HepG2 (cell line): Measurements from ENCODE around the gene C2. TPM values are rescaled to one million over a fixed set of nuclear protein-coding genes. Genes with fewer than 3 reads are reported as not detected.
A peak's percentile ranks its signal among the peaks of the same experiment; 100 is the strongest.

Experiments used
- ARID2 ChIP-seq: sonication (generic); formaldehyde crosslinking; IDR thresholded peaks from 2 replicates; pipeline ENCODE4 v1.8.1; 2022; ENCODE audit warnings: mild to moderate bottlenecking, missing genetic modification reagents, borderline replicate concordance
- ATRX ChIP-seq: sonication (generic); formaldehyde crosslinking; IDR thresholded peaks from 2 replicates; pipeline ENCODE4 v1.4.0; 2020; ENCODE audit warnings: missing genetic modification reagents, borderline replicate concordance
- CEBPZ ChIP-seq: IDR thresholded peaks from 2 replicates; pipeline ENCODE4 v1.6.1; 2012; ENCODE audit warnings: low read length, improper control_type of control experiment
- CHCHD3 ChIP-seq: sonication (generic); formaldehyde crosslinking; IDR thresholded peaks from 2 replicates; pipeline ENCODE4 v1.8.0; 2022; ENCODE audit warnings: mild to moderate bottlenecking, missing genetic modification reagents, moderate library complexity
- DRAP1 ChIP-seq: IDR thresholded peaks from 2 replicates; pipeline ENCODE4 v1.6.1; 2016; ENCODE audit warnings: missing genetic modification reagents, missing compliant biosample characterization
- ELF4 ChIP-seq: sonication (generic); formaldehyde crosslinking; IDR thresholded peaks from 2 replicates; pipeline ENCODE4 v1.5.0; 2020; ENCODE audit warnings: missing genetic modification reagents, mild to moderate bottlenecking, moderate library complexity, borderline replicate concordance
- EZH2 ChIP-seq: conservative IDR thresholded peaks from 2 replicates; pipeline ENCODE4 v1.6.1; 2012; ENCODE audit warnings: mild to moderate bottlenecking, low read depth, low read length, moderate library complexity
- GZF1 ChIP-seq: sonication (generic); formaldehyde crosslinking; IDR thresholded peaks from 2 replicates; pipeline ENCODE4 v1.5.1; 2020; ENCODE audit warnings: mild to moderate bottlenecking, missing genetic modification reagents
- HOXA5 ChIP-seq: sonication (generic); formaldehyde crosslinking; IDR thresholded peaks from 2 replicates; pipeline ENCODE4 v1.4.0; 2020; ENCODE audit warnings: missing genetic modification reagents
- NFE2L2 ChIP-seq: fragments of 150-350 bp; IDR thresholded peaks from 2 replicates; pipeline ENCODE4 v1.6.1; 2014; ENCODE audit warnings: low read length
- NR2F6 ChIP-seq, 2 experiments: IDR thresholded peaks; 2 replicates each; pipeline ENCODE4 v1.6.1; 2016; ENCODE audit warnings: antibody characterized with exemption in 1 of 2, mild to moderate bottlenecking in 1 of 2
- PPARG ChIP-seq: conservative IDR thresholded peaks from 2 replicates; pipeline ENCODE4 v1.6.1; 2016; ENCODE audit warnings: missing biosample characterization, missing genetic modification reagents
- RAD51 ChIP-seq: fragments of 450-650 bp; IDR thresholded peaks from 2 replicates; pipeline ENCODE4 v1.6.1; 2016; ENCODE audit warnings: borderline replicate concordance
- ZBTB20 ChIP-seq: sonication (generic); formaldehyde crosslinking; IDR thresholded peaks from 2 replicates; pipeline ENCODE4 v1.8.1; 2023; ENCODE audit warnings: missing genetic modification reagents, low read depth, mild to moderate bottlenecking, borderline replicate concordance
- ZBTB25 ChIP-seq: IDR thresholded peaks from 2 replicates; pipeline ENCODE4 v1.6.1; 2018; ENCODE audit warnings: missing genetic modification reagents
- ZEB1 ChIP-seq: IDR thresholded peaks from 2 replicates; pipeline ENCODE4 v1.6.1; 2012; ENCODE audit warnings: mild to moderate bottlenecking, low read depth, inconsistent platforms; ENCODE audit not compliant: insufficient replicate concordance
- ZNF496 ChIP-seq: sonication (generic); formaldehyde crosslinking; IDR thresholded peaks from 2 replicates; pipeline ENCODE4 v1.8.1; 2023; ENCODE audit warnings: mild to moderate bottlenecking, moderate library complexity, missing genetic modification reagents; ENCODE audit not compliant: insufficient replicate concordance
- ZNF704 ChIP-seq: sonication (generic); formaldehyde crosslinking; IDR thresholded peaks from 2 replicates; pipeline ENCODE4 v1.8.1; 2023; ENCODE audit warnings: mild to moderate bottlenecking, inconsistent platforms, moderate library complexity, missing genetic modification reagents, borderline replicate concordance
- ZNF790 ChIP-seq: sonication (generic); formaldehyde crosslinking; IDR thresholded peaks from 2 replicates; pipeline ENCODE4 v1.8.0; 2022; ENCODE audit warnings: missing genetic modification reagents, mild to moderate bottlenecking, borderline replicate concordance
- polyA plus RNA-seq, 8 experiments: library from polyadenylated mRNA; depleted of rRNA in 3 of 8; stranded (reverse) in 7 of 8; unstranded in 1 of 8; fragments of >200 nt; fragmentation: Illumina TruSeq in 4 of 8; extraction: Trizol in 4 of 8; gene quantifications; 2 replicates each; pipeline versions ENCODE4 v1.2.1 to v1.2.3, GENCODE V29; 2011 to 2016; ENCODE audit warnings: low read depth in 4 of 8, missing spikeins in 1 of 8, mixed read lengths in 1 of 8; ENCODE audit not compliant: insufficient read depth in 1 of 8
- total RNA-seq, 5 experiments: library from RNA; depleted of rRNA; stranded (reverse); fragments of >200 nt; fragmentation: Illumina TruSeq; extraction: Trizol; gene quantifications; 2 replicates each; pipeline ENCODE4 v1.2.3, GENCODE V29; 2016; ENCODE audit warnings: low read depth in 1 of 5
- TF ChIP-seq, protein P1 (sequence below): conservative IDR thresholded peaks from 2 replicates; pipeline ENCODE4 v1.6.1; 2018; ENCODE audit warnings: missing genetic modification reagents

The C2 gene
- total and polyA plus RNA-seq, 2 of the 13 experiments (the other 11 are each of a cell fraction or from before 2014, with no cell fraction given), result 165 to 307 TPM

- no peak for TF ChIP-seq RAD51
- no peak for TF ChIP-seq ARID2 (CRISPR knock-in tag)
- TF ChIP-seq DRAP1 (CRISPR knock-in tag), result peak; percentile 96
- peak; percentile 26; the same call in 1 of the 2 replicates for TF ChIP-seq PPARG (CRISPR knock-in tag)
- TF ChIP-seq ZNF704, result peak; percentile 90; the same call in 1 of the 2 replicates
- TF ChIP-seq, protein P1, sequence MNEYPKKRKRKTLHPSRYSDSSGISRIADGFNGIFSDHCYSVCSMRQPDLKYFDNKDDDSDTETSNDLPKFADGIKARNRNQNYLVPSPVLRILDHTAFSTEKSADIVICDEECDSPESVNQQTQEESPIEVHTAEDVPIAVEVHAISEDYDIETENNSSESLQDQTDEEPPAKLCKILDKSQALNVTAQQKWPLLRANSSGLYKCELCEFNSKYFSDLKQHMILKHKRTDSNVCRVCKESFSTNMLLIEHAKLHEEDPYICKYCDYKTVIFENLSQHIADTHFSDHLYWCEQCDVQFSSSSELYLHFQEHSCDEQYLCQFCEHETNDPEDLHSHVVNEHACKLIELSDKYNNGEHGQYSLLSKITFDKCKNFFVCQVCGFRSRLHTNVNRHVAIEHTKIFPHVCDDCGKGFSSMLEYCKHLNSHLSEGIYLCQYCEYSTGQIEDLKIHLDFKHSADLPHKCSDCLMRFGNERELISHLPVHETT (CRISPR knock-in tag), result peak; percentile 97
- TF ChIP-seq GZF1 (CRISPR knock-in tag), result no peak; the same call in 1 of the 2 replicates
- TF ChIP-seq CHCHD3 (CRISPR knock-in tag), result no peak
- TF ChIP-seq ZNF496 (CRISPR knock-in tag), result no peak
- no peak for TF ChIP-seq CEBPZ
- peak; percentile 97 for TF ChIP-seq ZBTB25 (CRISPR knock-in tag)
- peak; percentile 93 for TF ChIP-seq ZNF790 (CRISPR knock-in tag)
- TF ChIP-seq ZBTB20, result peak; percentile 50; the same call in 1 of the 2 replicates
- no peak for TF ChIP-seq NFE2L2
- peak; percentile 80 for TF ChIP-seq ZEB1
- TF ChIP-seq HOXA5 (CRISPR knock-in tag), result peak; percentile 95
- no peak for TF ChIP-seq ATRX
- TF ChIP-seq EZH2, result no peak
- peak; percentile 100 for TF ChIP-seq ELF4 (CRISPR knock-in tag)
- peak; percentile 100 for TF ChIP-seq NR2F6 (IDR thresholded peaks at IDR 0.05)
- TF ChIP-seq NR2F6 (CRISPR knock-in tag; IDR thresholded peaks at IDR 0.05), result peak; percentile 98
Observed at GRCh38 chr6:31958741-31959739, 31.5 kb downstream of the C2 start, which contains the start of the genes NELFE and SKIC2 (continued).
